T1000 (cell line): Measurements from ENCODE around the gene HM13.
"Not testable (repeated sequence)": the region's sequence is repeated elsewhere in the genome, so short reads cannot be mapped to it uniquely, and the experiment has no call there.

Experiments used
- DNase-seq: peaks from one replicate; lab custom pipeline; 2025; ENCODE audit warnings: mixed read lengths; lab: John Stamatoyannopoulos, UW

The HM13 gene

DNA sequence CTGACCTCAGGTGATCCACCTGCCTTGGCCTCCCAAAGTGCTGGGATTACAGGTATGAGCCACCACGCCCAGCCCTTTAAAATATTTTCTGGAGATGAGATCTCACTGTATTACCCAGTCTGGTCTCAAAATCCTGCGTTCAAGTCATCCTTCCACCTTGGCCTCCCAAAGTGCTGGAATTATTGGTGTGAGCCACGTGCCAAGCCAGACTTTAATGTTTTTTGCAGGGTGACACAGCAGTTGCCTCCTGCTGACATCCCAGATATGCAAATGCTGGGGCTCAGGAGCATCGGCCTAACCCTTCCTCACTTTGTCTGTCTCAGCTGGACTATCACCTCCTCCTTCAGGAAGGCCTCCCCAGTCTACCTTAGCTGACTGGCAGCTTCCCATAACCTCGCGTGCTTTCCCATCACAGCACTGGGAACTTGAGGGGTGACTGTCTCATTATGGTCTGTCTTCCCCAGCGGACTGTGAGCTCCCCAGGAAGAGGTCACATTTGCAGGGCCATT is 76.5 kb downstream of the HM13 start:
- no peak for DNase-seq

DNA sequence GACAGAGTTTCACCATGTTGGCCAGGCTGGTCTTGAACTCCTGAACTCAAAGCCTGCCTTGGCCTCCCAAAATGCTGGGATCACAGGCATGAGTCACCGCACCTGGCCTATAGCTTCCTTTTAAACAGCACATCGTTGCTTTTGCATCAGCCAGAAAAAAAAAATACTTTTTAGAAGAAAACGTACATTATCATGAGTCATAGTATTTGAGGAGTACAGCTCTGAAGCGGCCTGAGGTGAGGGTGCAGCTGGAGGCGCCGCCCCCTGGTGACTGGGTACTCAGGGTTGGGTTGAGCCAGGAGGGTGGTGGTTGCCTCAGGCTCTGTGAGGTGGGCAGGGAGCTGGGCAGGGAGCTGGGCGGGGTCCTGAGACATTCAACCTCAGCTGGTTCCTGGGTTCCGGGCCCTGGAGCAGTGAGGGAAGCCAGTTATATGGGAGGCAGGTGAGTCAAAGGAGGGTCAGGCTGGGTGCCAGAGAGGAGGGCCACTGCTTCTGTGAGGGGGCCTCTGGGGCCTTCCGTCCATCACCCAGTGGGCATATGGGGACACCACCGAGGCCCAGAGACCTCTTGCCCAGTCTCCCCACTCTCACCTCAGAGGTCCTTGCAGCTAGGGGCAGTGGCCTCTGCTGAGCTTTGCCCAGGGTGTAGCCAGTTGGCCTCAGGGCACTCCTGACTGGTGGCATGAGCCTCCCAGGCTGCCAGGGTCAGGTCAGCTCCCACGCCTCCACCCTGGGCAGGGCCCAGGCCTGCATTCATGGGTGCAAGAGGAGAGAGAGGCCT is 79.2 kb downstream of the HM13 start:
- peak; percentile 88 for DNase-seq

DNA sequence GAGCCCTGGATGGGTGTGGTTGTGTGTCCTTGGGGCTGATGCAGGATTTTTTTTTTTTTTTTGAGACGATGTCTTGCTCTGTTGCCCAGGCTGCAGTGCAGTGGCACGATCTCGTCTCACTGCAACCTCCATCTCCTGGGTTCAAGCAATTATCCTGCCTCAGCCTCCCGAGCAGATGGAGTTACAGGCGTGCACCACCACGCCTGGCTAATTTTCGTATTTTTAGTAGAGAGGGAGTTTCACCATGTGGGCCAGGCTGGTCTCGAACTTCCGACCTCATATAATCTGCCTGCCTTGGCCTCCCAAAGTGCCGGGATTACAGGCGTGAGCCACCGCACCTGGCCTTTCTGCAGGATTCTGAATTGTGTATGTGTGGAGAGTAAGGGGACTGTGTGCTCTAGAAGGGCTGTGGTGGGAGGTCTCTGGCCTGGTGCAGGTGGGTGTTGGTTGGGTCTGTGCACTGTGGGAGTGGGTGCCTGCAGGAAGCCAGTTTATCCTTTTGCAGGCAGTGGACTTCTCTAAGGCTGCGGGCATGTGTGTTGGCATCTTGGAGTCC is 79.8 kb downstream of the HM13 start:
- no peak for DNase-seq

DNA sequence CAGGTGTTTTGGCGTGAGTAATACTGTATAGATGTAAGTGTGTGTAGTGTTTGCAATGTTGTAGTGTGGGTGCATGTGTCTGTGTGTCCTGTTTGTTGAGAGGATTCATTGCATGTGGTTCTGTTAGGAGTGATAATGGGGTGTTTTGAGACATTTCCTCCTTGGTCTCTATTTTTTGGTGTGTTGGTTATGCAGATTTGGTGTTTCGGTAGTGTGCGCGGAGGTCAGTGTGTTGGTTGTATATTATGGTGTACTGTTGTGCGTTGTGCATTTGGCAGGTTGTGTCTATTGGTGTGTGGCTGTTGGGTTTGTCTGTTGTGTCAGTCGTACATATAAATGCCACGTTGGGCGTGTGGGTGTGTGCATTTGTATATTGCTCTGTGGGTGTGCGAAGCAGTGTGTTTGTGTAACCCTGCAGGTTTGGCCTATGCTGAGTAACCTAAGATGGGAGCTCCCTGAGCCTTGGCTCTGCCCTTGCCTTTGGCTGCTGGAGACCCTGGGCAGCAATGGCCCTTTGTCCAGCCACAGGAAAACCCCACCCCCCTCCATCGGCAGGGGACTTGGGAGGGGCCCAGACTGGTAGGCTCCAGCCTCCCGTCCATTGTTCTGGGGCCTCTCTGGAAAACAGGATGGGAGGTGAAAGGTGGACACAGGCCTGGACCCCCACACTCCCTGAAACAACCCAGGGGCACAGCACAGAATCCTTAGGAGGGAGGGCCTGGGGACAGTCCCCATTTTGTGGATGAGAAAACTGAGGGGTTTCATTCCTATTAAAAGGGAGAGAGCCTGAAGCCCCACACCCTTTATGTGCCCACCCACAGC is 80.5 kb downstream of the HM13 start:
- no peak for DNase-seq

DNA sequence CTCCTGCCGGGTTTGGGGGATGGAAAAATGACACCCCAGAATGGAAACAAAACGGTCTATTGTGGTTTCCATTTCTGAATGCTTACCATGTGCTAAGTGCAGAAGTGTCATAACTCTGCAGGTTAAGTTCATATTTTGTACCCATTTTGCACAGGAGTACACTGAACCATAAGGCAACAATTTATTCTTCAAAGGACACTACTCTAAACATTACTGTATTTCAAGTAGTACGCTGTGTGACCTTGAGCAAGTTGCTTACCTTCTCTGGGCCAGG is 81.1 kb downstream of the HM13 start:
- DNase-seq, result no peak

DNA sequence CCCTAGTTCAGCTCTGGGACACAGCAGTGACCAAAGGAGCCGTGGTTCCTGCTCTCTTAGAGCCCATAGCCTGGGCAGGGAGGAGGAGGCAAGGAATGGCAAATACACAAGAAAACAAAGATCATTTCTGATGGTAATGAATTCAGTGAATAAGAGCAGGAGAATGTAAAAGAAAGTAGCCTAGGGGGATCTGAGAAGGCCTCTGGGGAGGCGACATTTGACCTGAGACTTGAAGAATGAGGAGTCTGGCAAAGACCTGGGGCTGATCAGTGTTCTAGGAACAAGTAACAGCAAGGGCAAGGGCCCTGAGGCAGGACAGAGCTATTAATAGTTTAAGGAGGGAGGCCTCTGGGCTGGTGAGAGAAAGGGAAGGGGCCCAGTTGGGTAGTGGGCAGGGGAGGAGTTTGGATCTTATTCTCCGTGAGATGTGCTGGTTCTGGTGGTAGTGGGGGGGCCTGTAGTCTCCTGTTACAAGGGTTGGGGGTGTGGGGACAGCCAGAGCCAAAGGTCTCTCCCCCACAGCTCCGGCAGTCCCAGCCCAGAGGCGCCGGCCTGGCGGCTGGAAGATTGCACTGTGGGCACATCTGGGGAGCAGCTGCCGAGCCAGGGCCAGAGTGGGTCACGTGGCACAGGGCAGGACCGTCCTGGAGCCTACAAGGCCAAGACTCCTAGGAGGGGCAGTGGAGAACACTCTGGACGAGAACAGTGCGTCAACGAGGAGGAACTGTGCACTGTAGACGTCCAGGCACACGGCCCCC is 81.6 kb downstream of the HM13 start:
- peak; percentile 89 for DNase-seq

DNA sequence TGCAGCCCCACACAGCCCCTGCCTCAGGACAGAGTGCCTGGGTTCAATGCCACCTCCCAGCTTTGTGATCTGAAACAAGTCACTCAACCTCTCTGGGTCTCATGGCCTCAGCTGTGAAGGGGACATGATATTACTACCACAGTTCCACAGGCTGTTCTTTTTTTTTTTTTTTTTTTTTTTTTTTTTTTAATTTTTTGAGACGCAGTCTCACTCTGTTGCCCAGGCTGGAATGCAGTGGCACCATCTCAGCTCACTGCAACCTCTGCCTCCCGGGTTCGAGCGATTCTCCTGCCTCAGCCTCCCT is 82.1 kb downstream of the HM13 start:
- not testable (repeated sequence) for DNase-seq

DNA sequence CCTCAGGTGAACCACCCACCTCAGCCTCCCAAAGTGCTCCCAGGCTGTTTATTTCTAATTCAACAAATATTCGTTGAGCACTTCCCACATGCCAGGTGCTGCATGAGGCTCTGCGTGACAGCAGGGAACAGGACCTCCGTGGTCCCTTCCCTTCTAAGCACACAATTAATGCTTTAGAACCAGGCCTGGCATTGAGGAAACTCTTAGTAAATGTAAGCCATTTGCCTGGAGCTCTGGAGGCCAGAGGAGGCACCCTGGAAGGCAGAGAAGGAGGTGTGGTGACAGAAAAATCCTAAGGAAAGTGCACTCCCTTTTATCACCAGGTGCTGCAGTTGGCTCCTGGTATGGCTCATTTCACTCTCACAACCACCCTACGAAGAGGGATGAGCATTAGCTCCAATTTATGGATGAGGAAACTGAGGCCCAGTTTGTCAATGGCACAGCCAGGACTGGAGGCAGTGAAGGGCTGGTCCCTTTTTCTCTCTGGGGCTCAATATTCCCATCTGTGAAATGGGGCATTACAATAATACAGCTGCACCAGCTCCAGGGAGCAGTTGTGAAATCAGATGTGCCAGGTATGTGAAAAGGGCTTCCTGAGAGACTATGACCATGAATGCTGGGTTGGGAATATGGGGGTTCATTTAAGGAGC is 82.7 kb downstream of the HM13 start:
- DNase-seq, result no peak

DNA sequence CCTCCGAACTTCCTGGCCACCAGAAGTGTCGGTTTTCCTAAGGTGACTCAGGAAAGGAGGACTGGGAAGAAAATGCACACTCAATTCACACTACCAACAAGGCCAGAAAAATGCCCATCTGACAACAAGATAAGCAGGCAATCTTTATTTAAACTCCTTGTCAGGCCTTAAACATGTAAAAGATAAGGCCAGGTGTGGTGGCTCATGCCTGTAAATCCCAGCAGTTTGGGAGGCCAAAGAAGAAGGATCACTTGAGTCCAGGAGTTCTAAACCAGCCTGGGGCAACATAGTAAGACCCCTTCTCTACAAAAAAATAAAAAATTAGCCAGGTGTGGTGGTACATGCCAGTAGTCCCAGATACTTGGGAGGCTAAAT is 83.2 kb downstream of the HM13 start:
- DNase-seq, result no peak

DNA sequence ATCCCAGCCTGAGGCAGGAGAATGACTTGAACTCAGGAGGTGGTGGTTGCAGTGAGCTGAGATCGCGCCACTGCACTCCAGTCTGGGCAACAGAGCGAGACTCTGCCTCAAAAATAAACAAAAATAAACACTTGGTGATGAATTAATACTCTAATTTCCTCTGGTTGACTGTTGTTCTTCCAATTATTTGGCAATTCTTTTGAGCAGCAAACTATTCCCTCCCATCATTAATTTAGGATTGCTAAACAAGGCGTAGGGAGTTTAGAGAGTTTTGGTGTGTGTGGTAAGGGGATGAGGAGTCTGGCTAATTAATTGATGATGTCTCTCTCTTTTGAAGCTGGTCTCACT is 88.2 kb downstream of the HM13 start:
- DNase-seq, result no peak

DNA sequence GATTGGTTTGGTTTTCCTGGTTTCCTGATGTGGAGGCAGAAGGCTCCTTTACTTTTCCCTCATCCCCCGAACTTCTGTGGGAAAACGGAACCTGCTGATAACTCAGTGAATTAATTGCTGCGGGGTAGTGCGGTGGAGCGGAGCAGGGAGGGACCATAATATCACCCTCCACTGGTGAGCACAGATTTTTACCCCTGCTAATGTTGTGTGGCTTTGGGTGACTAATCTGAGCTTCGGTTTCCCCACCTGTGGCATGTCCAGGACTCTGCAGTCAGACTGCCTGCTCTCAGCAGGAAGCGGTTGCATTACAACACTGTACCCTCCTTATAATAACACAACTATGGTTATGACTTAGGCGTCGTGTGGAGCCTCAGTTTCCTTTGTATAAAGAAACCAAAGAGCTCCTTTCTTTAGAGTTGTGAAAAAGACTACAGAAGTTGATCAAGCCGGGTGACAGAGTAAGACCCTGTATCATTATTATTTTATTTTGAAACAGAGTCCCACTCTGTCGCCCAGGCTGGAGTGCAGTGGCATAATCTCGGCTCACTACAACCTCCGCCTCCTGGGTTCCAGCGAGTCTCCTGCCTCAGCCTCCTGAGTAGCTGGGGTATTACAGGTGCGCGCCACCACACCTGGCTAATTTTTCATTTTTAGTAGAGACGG is 88.7 kb downstream of the HM13 start:
- DNase-seq, result no peak

DNA sequence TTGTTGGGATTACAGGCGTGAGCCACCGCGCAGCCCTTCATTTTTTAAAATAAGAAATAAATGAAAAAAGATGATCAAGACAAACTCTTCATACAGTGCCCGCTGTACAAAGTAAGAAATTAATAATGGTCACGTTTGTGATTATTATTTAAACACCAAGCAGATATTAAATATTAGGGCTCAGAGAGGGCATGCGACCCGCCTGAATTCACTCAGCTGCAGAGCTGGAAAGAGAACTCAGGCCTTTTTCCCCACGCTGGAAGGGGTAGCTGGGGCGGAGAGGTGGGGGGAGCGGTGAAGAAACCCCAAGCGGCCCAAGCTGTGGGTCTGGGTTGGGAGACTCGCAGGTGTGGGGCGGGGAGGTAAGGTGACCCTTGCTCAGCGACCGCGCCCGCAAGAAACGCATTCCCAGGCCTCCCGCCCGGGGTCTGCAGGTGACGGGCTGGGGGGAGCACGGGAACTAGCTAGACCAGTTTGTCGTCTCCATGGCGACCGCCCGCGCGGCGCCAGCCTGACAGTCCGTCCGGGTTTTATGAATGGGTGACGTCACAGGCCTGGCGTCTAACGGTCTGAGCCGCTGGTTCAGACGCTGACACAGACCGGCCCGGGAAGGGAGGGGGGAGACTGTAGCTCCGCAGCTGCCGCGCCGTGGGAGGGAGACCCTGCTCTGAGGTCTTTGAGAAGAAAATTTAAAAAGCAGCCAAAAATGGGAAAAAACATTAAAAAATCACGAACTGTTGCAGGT is 89.8 kb downstream of the HM13 start:
- peak; percentile 82 for DNase-seq

DNA sequence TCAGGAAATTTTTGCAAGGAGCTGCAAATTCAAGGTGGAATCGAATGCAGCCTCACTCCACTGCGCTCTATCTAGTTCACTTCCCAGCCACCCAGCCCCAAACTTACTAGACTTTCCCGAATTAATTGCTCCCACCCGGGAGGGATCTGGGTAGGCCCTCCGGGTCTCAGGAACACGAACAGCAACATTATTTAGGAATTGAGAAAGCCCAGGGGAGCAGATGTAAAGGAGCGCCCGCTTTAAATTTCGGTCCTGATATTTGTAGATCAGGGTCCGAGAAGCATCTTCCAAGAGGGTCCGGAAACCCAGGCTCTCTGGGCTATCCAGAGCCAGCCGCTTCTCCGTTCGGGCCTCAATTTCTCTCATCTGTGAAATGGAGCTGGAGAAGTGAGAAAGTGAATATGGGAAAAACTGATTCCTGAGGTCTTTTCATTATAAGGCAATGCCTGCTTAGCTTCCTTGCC is 90.4 kb downstream of the HM13 start:
- DNase-seq, result no peak

DNA sequence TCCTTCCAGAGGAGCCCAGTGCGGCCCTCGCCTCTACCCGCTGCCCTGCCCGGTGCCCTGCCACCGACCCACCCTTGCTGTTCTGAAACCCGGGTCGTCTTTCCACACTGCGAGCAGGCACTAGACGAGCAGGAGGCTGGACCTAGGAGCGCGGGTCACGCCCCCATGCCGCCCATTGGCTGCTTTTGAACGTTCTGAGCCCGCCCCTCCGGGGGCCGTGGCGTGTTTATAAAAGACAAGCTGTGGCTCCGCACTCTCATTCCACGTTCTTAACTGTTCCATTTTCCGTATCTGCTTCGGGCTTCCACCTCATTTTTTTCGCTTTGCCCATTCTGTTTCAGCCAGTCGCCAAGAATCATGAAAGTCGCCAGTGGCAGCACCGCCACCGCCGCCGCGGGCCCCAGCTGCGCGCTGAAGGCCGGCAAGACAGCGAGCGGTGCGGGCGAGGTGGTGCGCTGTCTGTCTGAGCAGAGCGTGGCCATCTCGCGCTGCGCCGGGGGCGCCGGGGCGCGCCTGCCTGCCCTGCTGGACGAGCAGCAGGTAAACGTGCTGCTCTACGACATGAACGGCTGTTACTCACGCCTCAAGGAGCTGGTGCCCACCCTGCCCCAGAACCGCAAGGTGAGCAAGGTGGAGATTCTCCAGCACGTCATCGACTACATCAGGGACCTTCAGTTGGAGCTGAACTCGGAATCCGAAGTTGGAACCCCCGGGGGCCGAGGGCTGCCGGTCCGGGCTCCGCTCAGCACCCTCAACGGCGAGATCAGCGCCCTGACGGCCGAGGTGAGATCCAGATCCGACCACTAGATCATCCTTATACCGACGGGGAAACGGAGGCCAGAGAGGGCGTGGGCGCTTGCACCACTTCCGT is 91.0 kb downstream of the HM13 start, which contains the start of gene ID1:
TSS of gene ID1 (plus strand) at position 259 of the 871 bp plus-strand sequence. CDS start at position 358, 99 bp downstream.
- peak; percentile 89 for DNase-seq

DNA sequence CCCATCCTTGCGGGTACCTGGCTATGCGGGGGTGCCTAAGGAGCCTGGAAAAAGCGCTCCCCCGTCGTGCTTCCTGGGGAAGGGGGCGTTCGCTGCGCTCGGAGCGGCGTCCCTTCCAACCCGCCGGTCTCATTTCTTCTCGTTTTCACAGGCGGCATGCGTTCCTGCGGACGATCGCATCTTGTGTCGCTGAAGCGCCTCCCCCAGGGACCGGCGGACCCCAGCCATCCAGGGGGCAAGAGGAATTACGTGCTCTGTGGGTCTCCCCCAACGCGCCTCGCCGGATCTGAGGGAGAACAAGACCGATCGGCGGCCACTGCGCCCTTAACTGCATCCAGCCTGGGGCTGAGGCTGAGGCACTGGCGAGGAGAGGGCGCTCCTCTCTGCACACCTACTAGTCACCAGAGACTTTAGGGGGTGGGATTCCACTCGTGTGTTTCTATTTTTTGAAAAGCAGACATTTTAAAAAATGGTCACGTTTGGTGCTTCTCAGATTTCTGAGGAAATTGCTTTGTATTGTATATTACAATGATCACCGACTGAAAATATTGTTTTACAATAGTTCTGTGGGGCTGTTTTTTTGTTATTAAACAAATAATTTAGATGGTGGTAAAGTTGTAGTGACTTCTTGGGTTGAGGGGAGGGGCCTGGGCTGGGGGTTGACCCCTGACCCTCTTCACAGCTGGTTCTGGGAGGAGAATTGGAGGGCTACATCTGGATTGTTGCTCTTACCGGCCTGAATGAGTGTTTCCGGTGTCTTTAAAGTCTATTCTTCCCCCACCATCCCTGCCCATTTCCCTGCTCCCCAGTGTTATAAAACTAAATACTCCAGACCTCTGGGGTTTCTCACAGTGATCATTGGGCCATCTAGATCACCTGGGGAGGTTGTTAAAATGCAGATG is 91.9 kb downstream of the HM13 start:
- no peak for DNase-seq

DNA sequence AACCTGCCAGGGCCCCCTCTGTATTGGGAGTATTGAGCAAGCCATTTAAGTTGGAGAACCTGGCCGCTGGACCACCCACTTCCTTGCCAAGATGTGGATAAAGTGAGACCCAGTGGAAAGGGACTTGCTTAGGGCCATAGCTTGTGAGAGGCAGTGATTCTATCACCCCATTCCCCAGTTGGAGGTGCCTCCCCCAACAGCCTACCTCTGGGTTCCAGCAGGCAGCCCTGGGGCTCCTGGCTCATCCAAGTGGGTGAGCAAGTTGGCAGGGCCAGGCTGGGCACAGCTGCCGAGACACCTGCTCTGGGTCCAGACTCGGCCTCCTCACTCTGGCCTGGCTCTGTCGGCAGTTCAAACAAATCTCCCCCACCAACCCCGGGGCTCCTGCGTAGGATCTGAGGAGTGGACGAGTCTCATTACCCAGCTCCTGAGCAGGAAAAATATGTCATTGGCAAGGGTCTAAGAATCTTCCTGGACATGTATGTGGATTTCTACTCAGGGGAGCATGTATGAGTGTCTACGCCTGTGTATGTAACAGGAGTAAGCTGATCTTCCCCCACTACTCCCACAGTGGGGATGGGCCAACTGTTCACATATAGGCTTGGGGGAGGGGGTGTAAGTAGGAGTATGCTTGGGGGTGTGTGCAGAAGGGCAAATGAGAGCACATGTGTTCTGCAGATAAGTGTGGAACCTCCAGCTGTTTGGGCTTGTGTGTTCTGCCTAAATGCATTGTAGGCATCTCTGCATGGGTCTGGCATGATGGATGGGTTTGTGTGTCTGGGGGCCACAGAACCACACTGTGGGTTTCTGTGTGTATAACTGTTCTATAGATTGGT is 92.8 kb downstream of the HM13 start:
- DNase-seq, result no peak

DNA sequence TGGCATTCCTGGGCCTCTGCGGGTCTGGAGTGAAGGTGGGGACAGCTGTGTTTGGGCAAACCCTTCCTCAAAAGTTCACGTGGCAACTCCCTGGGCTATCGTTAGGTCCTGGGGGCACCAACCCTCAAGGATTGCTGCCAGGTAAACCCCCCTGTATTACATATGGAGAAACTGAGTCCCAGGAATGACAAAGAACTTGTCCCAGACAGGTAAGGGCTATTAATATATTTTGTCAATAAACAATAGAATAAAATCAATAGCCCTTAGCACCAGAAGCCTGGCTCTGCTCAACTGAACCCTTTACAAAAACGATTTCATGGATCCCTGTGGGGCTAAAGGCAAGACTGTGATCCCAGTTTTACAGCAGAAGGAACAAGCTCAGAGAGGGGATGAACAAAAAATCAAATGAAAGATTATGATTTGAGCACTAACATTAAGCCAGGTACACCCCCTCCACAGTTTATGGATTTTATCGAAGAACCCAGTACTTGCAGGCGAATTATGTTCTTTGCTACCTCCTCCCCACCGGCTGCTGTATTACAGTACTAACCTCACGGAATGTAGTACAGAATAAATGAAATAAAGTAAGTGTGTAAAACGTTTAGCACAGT is 93.5 kb downstream of the HM13 start:
- DNase-seq, result no peak
